GM18511 (cell line): ENCODE data around the gene NDC1.
"Not testable (repeated sequence)": the region's sequence is repeated elsewhere in the genome, so short reads cannot be mapped to it uniquely, and the experiment has no call there.

ENCODE experiments used
- ATAC-seq: cut with Tn5 transposase; IDR thresholded peaks from one replicate; pipeline ENCODE4 v1.9.1; 2021; ENCODE audit warnings: mild to moderate bottlenecking, moderate library complexity; ENCODE audit not compliant: unreplicated experiment

Gene NDC1

GRCh38 chr1:53826367-53826766 is 11.7 kb downstream of the NDC1 start:
- no peak for ATAC-seq

- ATAC-seq, result no peak
These were observed 12.8 kb downstream of the NDC1 start for GRCh38 chr1:53825306-53825705.

- no peak for ATAC-seq
These were observed 15.2 kb downstream of the NDC1 start for GRCh38 chr1:53822931-53823330.

- no peak for ATAC-seq
These were observed 16.7 kb downstream of the NDC1 start for GRCh38 chr1:53821380-53821779.

- ATAC-seq, result no peak
These were observed 18.7 kb downstream of the NDC1 start for GRCh38 chr1:53819387-53819786.

- not testable (repeated sequence) for ATAC-seq
These were observed 21.5 kb downstream of the NDC1 start for GRCh38 chr1:53816584-53816983.

GRCh38 chr1:53815484-53815883 is 22.6 kb downstream of the NDC1 start:
- not testable (repeated sequence) for ATAC-seq

- no peak for ATAC-seq
These were observed 26.7 kb downstream of the NDC1 start for GRCh38 chr1:53811414-53811851.

GRCh38 chr1:53810497-53810896 is 27.6 kb downstream of the NDC1 start:
- no peak for ATAC-seq

- ATAC-seq, result no peak
These were observed 28.1 kb downstream of the NDC1 start for GRCh38 chr1:53810007-53810406.

- no peak for ATAC-seq
These were observed 30.2 kb downstream of the NDC1 start for GRCh38 chr1:53807916-53808315.

- ATAC-seq, result no peak
These were observed 33.1 kb downstream of the NDC1 start for GRCh38 chr1:53804791-53805505.

- no peak for ATAC-seq
These were observed 33.9 kb downstream of the NDC1 start for GRCh38 chr1:53804181-53804580.

- ATAC-seq, result no peak
These were observed 37.5 kb downstream of the NDC1 start for GRCh38 chr1:53800621-53801020.

- ATAC-seq, result no peak
These were observed 39.0 kb downstream of the NDC1 start for GRCh38 chr1:53799141-53799540.

GRCh38 chr1:53792806-53793205 is 45.3 kb downstream of the NDC1 start:
- no peak for ATAC-seq

- no peak for ATAC-seq
These were observed 50.4 kb downstream of the NDC1 start for GRCh38 chr1:53787655-53788054.

- no peak for ATAC-seq
These were observed 55.0 kb downstream of the NDC1 start for GRCh38 chr1:53783056-53783455.

GRCh38 chr1:53781654-53782053 is 56.4 kb downstream of the NDC1 start:
- ATAC-seq, result no peak

GRCh38 chr1:53777272-53777671 is 60.8 kb downstream of the NDC1 start:
- ATAC-seq, result no peak

- ATAC-seq, result no peak
These were observed 66.4 kb downstream of the NDC1 start for GRCh38 chr1:53771648-53772047.

- ATAC-seq, result no peak
These were observed 68.3 kb downstream of the NDC1 start for GRCh38 chr1:53769780-53770179.

- ATAC-seq, result no peak
These were observed 68.9 kb downstream of the NDC1 start for GRCh38 chr1:53769184-53769583.
